ENCODE results near the gene MYO3B.

MYO3B gene

GRCh38 chr2:170222298-170222697 lies 44.4 kb downstream of the MYO3B start:
- DNase-seq (ENCODE audit: low read depth), result no peak
- H3K4me3 ChIP-seq (ENCODE audit: low read length), result no peak overlapping the region
- TF ChIP-seq, protein P1, sequence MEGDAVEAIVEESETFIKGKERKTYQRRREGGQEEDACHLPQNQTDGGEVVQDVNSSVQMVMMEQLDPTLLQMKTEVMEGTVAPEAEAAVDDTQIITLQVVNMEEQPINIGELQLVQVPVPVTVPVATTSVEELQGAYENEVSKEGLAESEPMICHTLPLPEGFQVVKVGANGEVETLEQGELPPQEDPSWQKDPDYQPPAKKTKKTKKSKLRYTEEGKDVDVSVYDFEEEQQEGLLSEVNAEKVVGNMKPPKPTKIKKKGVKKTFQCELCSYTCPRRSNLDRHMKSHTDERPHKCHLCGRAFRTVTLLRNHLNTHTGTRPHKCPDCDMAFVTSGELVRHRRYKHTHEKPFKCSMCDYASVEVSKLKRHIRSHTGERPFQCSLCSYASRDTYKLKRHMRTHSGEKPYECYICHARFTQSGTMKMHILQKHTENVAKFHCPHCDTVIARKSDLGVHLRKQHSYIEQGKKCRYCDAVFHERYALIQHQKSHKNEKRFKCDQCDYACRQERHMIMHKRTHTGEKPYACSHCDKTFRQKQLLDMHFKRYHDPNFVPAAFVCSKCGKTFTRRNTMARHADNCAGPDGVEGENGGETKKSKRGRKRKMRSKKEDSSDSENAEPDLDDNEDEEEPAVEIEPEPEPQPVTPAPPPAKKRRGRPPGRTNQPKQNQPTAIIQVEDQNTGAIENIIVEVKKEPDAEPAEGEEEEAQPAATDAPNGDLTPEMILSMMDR (IDR thresholded peaks at IDR 0.05; ENCODE audit: insufficient read depth, low read depth, low read length, missing control alignments), result no peak

- H3K4me3 ChIP-seq (ENCODE audit: low read length), result no peak overlapping the region
- no peak for DNase-seq (ENCODE audit: low read depth)
- TF ChIP-seq, protein P1 (IDR thresholded peaks at IDR 0.05; ENCODE audit: insufficient read depth, low read depth, low read length, missing control alignments), result no peak
Observed at GRCh38 chr2:170222842-170223241, 44.9 kb downstream of the MYO3B start.

GRCh38 chr2:170224692-170225294 lies 46.8 kb downstream of the MYO3B start:
- TF ChIP-seq, protein P1 (IDR thresholded peaks at IDR 0.05; ENCODE audit: insufficient read depth, low read depth, low read length, missing control alignments), result no peak
- H3K4me3 ChIP-seq (ENCODE audit: low read length), result no peak overlapping the region
- DNase-seq (ENCODE audit: low read depth), result no peak

DNA sequence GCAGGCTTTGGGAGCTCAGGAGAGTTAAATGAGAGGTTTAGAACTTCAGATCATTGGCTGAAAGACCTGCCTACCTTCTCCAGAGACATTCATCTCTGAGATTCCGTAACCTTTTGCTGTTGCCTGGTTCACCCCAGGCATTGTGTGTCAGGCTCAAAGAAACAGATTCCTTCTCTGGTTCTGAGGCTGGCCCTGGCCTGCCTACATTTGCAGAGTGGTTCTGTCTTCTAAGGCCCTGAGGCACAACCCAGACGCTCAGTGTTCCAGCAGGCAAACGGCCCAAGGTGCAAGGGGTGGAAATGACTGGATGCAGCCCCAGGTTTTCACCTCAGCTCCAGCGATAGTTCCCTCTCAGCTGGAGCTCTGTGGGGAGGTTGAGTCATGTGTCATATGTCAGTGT lies 48.3 kb downstream of the MYO3B start:
- TF ChIP-seq, protein P1 (IDR thresholded peaks at IDR 0.05; ENCODE audit: insufficient read depth, low read depth, low read length, missing control alignments), result no peak
- no peak overlapping the region for H3K4me3 ChIP-seq (ENCODE audit: low read length)
- DNase-seq (ENCODE audit: low read depth), result no peak

DNA sequence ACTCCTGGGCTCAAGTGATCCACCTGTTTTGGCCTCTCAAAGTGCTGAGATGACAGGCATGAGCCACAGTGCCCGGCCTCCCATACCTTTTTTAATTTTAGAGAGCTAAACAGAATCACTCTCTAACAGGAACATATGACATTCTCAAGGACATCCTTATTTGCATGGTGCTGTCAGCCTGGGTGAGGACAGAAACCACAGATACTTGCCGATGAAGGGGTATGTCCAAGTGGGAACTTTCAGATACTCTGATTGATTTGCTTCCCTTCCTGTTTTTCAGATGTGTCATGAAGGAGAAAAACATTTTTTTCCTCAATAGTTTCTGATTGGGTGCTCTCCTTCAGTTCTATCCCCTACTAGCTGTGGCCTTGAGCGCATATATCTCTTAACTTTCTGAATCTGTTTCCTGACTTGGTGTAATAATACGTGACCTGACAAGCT lies 49.6 kb downstream of the MYO3B start:
- no peak overlapping the region for H3K4me3 ChIP-seq (ENCODE audit: low read length)
- DNase-seq (ENCODE audit: low read depth), result no peak
- TF ChIP-seq, protein P1 (IDR thresholded peaks at IDR 0.05; ENCODE audit: insufficient read depth, low read depth, low read length, missing control alignments), result no peak

DNA sequence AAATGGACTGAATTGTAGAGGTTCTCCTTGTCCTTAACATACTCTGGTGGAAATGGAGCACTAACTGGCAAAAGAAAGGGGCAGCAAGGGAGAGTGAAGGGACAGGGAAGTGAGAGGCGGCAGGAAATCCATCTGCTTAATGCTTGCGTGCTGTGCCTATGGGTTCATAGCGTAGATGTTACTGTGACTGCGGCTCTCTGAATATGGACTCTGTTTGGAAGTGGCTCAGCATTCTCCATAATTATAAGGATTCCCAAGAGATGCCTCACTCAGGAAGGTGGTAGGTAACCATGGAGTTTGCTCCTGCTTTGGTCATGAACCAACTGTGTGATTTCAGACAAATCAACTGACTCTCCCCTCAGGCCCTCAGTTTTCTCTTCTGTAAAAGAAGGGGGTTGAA lies 50.0 kb downstream of the MYO3B start:
- H3K4me3 ChIP-seq (ENCODE audit: low read length), result no peak overlapping the region
- DNase-seq (ENCODE audit: low read depth), result no peak
- TF ChIP-seq, protein P1 (IDR thresholded peaks at IDR 0.05; ENCODE audit: insufficient read depth, low read depth, low read length, missing control alignments), result no peak

- DNase-seq (ENCODE audit: low read depth), result no peak
- H3K4me3 ChIP-seq (ENCODE audit: low read length), result no peak overlapping the region
- TF ChIP-seq, protein P1 (IDR thresholded peaks at IDR 0.05; ENCODE audit: insufficient read depth, low read depth, low read length, missing control alignments), result no peak
Observed at GRCh38 chr2:170228429-170228828, 50.5 kb downstream of the MYO3B start.

Data from epithelial cell of esophagus (primary cell).